ENCODE measurements around the gene SAMHD1. TPM values are rescaled to one million over a fixed set of nuclear protein-coding genes. Genes with fewer than 3 reads are reported as not detected.

The SAMHD1 gene
- total and polyA plus RNA-seq, 2 of the 13 experiments (the other 11 are each of a cell fraction or from before 2014, with no cell fraction given) = 16.9 to 43.5 TPM

GRCh38 chr20:36951198-36951978 is at the start of gene SAMHD1 (continued):
- TF ChIP-seq DMTF1 (CRISPR knock-in tag; IDR thresholded peaks at IDR 0.05) (0 out of 2 replicates have a peak, but pooled peaks have one; percentile 70), TMF1 (CRISPR knock-in tag; IDR thresholded peaks at IDR 0.05; ENCODE audit: low read depth) (peak; percentile 91), ZNF660 (CRISPR knock-in tag; IDR thresholded peaks at IDR 0.05; ENCODE audit: borderline replicate concordance, low read depth) (no peak), SATB2 (CRISPR knock-in tag; IDR thresholded peaks at IDR 0.05) (no peak; the same call in 1 of the 2 replicates), AKNA (CRISPR knock-in tag; IDR thresholded peaks at IDR 0.05; ENCODE audit: borderline replicate concordance) (no peak), PTBP1 (IDR thresholded peaks at IDR 0.05; ENCODE audit: low read depth, low read length, poor library complexity, severe bottlenecking) (peak; percentile 19), IRX3 (CRISPR knock-in tag; IDR thresholded peaks at IDR 0.05; ENCODE audit: borderline replicate concordance, low read depth) (peak; percentile 63; the same call in 1 of the 2 replicates), SIN3B (IDR thresholded peaks at IDR 0.05; ENCODE audit: low read length) (no peak; the same call in 1 of the 2 replicates), FOXA3 (CRISPR knock-in tag; IDR thresholded peaks at IDR 0.05) (no peak; the same call in 1 of the 2 replicates), ZNF367 (CRISPR knock-in tag; IDR thresholded peaks at IDR 0.05; ENCODE audit: borderline replicate concordance) (peak; percentile 25; the same call in 1 of the 2 replicates), ETV6 (CRISPR knock-in tag; conservative IDR thresholded peaks at IDR 0.05) (peak; percentile 89), HOXD1 (CRISPR knock-in tag; IDR thresholded peaks at IDR 0.05) (no peak), HCFC1 (IDR thresholded peaks at IDR 0.05; ENCODE audit: low read depth, low read length) (no peak), ZIK1 (CRISPR knock-in tag; IDR thresholded peaks at IDR 0.05; ENCODE audit: borderline replicate concordance, low read depth) (0 out of 2 replicates have a peak, but pooled peaks have one; percentile 83), THRA (CRISPR knock-in tag; IDR thresholded peaks at IDR 0.05; ENCODE audit: borderline replicate concordance) (peak; percentile 17), KAT7 (CRISPR knock-in tag; IDR thresholded peaks at IDR 0.05; ENCODE audit: borderline replicate concordance) (peak; percentile 94), KDM6A (CRISPR knock-in tag; IDR thresholded peaks at IDR 0.05; ENCODE audit: low read depth) (no peak), ZNF740 (CRISPR knock-in tag; IDR thresholded peaks at IDR 0.05) (peak; percentile 81; the same call in 1 of the 2 replicates)
- TF ChIP-seq, protein P1, sequence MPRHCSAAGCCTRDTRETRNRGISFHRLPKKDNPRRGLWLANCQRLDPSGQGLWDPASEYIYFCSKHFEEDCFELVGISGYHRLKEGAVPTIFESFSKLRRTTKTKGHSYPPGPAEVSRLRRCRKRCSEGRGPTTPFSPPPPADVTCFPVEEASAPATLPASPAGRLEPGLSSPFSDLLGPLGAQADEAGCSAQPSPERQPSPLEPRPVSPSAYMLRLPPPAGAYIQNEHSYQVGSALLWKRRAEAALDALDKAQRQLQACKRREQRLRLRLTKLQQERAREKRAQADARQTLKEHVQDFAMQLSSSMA (CRISPR knock-in tag; IDR thresholded peaks at IDR 0.05) = no peak
